Measurements from ENCODE around the gene PLEKHM1.

Gene PLEKHM1

DNA sequence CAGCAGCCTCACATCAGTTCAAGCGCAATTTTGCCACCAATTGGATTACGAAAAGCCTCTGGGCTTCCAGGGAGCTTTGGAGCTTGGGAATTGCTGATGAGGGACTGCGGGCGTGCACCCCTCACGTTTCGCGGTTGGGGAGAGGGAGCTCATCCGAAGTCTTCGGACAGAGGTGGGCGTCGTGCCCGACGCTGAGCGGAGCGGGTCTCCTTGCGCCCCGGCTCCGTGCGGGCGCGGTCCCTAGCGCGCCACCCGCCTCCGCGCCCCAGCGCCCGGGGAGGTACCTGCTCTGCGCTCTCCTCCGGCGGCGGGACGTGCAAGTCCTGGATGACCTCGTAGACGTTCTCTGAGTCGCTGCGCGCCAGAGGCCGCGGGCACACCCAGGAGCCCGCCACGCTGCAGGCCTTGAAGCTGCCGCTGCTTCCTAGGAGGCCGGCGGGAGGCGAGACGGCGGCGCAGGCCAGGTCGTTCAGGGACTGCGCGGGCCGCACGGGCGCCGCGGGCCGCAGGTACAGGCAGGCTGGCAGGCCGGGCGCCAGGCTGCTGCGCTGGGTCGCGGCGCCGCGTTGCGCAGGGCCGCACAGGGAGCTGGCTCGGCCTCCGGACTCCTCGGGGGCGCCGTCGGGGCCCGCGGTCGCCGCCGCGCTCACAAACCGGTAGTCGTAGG lies 61.0 kb downstream of the PLEKHM1 start:
- H3K27me3 Mint-ChIP-seq: peaks cover 9% of the 10 kb centered on the region
- H3K27ac Mint-ChIP-seq: no peak overlapping the region
- no peak overlapping the region for H3K4me3 Mint-ChIP-seq
- no peaks in the 10 kb centered on the region for H3K9me3 Mint-ChIP-seq
- H3K36me3 Mint-ChIP-seq (ENCODE audit: low read depth): no peaks in the 10 kb centered on the region
- DNase-seq: no peak
- H3K4me1 Mint-ChIP-seq (ENCODE audit: low read depth): peaks cover 24% of the 10 kb centered on the region

DNA sequence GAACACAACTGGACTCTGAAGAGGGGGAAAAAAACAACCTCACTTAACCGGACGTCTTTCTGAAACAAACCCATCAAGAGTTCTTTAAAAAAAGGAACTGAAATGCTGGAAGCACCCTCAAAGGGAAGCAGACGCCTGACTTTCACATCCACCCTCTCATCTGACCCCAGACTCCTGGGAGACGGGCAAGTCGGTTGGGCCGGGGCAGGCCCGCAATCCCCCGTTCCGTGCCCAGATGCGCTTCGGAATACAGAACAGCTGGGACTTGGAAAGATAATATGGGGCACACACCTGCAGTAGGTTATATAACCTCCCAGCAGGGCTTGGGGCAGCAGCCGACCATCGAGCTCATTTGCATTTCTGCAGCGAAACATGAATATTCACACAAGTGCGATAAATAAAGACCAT lies 61.6 kb downstream of the PLEKHM1 start:
- H3K27me3 Mint-ChIP-seq: peaks cover 9% of the 10 kb centered on the region
- H3K9me3 Mint-ChIP-seq: no peaks in the 10 kb centered on the region
- no peak for DNase-seq
- H3K36me3 Mint-ChIP-seq (ENCODE audit: low read depth): no peaks in the 10 kb centered on the region
- no peak overlapping the region for H3K27ac Mint-ChIP-seq
- H3K4me1 Mint-ChIP-seq (ENCODE audit: low read depth): peaks cover 24% of the 10 kb centered on the region
- H3K4me3 Mint-ChIP-seq: no peak overlapping the region

DNA sequence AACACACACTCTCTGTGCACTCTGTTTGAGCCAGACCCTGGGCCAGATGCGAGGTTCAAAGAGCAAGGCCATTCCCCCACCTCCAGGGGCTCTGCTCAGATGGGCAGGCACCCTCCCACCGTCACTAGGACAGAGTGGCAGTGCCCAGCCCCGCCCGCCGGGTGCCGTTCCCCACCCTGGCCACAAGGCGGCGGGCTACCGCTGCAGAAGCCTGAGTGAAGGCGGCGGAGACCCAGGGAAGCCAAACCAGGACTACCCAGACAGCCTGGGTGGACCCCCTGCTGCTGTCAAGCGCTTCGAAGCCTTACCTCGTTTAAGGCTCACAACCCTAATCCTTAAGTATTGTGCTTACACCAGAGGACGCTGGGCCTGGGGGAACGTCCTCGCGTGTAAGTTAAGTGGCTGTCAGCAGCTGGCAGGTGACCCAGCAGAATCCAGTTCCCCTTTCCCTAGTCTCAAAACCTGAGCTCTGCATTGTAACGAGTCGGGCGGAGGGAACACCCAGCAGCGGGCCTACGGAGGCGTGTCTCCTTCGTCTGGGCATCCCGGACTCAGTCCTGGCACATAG lies 62.4 kb downstream of the PLEKHM1 start:
- Mint-ChIP-seq H3K4me3 (peak overlapping the region; percentile 32), H3K4me1 (ENCODE audit: low read depth) (peaks cover 24% of the 10 kb centered on the region), H3K27me3 (peaks cover 9% of the 10 kb centered on the region), H3K27ac (no peak overlapping the region), H3K36me3 (ENCODE audit: low read depth) (no peaks in the 10 kb centered on the region), H3K9me3 (no peaks in the 10 kb centered on the region)
- DNase-seq: peak; percentile 92

DNA sequence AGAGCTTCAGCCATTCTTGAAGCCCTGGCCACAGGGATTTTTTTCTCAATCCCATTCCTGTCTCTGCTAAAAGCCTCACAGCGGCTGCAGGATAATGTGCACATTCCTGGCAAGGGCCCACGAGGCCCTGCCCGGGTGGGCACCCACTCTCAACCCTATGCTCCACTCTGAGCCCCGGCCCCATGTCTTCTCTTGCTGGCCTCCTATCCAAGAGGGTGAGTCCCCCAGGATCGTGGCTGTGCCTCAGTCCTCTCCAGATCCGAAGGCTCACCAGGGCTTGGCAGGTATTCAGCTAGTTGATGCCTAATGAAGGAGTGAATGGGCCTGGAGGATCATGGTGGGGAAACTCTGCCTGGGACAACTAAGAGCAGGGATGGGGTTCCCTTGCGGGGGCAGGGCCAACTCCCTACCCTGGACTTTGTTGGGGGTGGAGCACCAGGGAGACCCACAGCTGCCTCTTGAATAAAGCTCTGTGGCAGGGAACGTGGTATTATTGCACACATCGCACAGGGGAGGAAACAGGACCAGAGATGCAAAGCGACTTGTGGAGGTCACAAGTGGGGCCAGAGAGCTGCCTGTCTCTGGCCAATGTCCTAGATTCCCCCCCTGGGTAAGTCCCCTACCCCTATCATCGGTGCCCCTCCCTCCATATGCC lies 63.2 kb downstream of the PLEKHM1 start:
- DNase-seq: no peak
- Mint-ChIP-seq H3K9me3 (no peaks in the 10 kb centered on the region), H3K4me3 (no peak overlapping the region), H3K27ac (no peak overlapping the region), H3K27me3 (peaks cover 9% of the 10 kb centered on the region), H3K4me1 (ENCODE audit: low read depth) (peaks cover 24% of the 10 kb centered on the region), H3K36me3 (ENCODE audit: low read depth) (no peaks in the 10 kb centered on the region)

DNA sequence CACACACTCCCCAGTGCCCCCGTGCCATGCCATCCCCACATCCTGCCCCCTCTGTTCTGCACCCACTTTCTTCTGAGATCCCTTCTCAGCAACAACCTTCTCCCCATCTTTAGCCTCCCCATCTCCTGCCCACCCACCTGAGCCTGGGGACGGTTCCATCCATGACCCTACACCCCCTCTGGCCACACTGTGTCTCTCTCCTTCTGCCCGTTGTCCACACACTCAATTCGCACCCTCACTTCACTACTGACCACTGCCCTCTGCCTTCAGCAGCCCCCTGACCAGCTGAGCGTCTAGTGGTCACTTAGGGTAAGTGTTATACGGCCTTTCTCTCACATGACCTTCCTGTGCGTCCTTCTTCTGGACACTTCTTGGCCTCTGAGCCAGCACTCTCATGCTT lies 64.0 kb downstream of the PLEKHM1 start:
- H3K9me3 Mint-ChIP-seq: no peaks in the 10 kb centered on the region
- H3K4me3 Mint-ChIP-seq: no peak overlapping the region
- H3K27ac Mint-ChIP-seq: no peak overlapping the region

DNA sequence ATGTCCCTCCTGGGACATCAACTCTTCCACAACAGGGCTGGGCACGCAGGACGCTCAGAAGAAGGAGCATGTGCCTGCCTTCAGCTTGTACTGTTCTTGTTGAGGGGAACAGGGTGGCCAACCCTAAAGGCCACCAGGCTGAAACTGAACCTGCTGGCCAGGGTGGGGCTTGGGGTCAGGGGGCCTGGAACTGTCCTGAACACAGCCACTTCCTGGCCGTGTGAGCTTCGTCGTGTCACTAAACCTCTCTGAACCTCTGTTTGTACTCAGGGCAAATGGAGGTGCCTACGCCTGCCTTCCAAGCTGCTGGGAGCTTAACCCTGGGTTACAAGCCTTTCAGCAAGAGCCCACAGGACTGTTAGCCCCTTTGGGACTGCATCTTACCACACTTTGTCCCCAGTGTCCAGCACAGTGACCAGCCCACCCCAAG lies 64.5 kb downstream of the PLEKHM1 start:
- peaks cover 21% of the 10 kb centered on the region for H3K4me1 Mint-ChIP-seq (ENCODE audit: low read depth)
- H3K36me3 Mint-ChIP-seq (ENCODE audit: low read depth): no peaks in the 10 kb centered on the region
- H3K9me3 Mint-ChIP-seq: no peaks in the 10 kb centered on the region
- DNase-seq: no peak
- H3K4me3 Mint-ChIP-seq: no peak overlapping the region
- no peak overlapping the region for H3K27ac Mint-ChIP-seq
- peaks cover 9% of the 10 kb centered on the region for H3K27me3 Mint-ChIP-seq

More for the DNA sequence above, 64.0 kb downstream of the PLEKHM1 start:
- H3K4me1 Mint-ChIP-seq (ENCODE audit: low read depth): peaks cover 24% of the 10 kb centered on the region
- H3K27me3 Mint-ChIP-seq: peaks cover 9% of the 10 kb centered on the region
- no peaks in the 10 kb centered on the region for H3K36me3 Mint-ChIP-seq (ENCODE audit: low read depth)
- DNase-seq: no peak

DNA sequence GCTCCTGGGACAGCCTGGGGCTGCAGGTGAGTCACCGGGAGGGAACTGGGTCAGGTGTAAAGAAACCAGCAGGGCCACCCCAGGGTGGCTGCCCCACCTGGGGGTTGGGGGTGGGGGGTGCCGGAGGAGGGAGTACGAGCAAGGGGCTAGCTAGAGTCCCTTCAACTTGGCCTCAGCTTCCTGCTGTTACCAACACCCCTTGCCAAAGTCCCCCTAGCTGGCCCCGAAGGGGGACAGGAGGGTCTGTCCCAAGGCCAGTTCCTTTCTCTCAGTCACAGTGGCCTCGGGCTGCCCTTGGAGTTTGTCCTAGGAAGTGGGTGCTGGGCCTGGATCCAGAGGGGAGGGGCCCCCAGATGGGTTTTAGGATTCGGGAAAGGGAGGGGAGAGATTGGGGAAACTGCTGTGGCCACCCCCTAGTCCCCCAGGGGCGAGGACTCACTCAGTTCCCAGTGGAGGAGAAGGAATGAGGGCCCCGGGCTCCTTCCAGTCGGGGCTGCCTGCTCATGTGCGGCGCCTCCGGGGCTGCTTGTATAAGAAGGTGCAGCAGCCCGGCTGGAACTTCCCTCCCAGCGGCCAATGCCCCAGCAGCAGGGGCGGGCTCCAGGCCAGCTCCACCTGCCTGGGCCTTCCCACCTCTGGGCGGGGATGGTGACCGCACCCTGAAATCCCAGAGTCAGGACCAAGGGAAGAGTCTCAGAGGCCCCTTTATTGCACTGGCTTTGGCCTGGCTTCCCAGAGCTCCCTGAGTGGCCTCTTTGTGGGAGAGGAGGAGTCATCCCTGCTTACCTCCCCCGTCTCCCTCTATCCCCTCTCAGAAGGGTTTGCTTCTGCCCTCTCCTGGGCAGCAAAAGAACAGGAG lies 65.2 kb downstream of the PLEKHM1 start:
- Mint-ChIP-seq H3K4me3 (no peak overlapping the region), H3K27me3 (peaks cover 9% of the 10 kb centered on the region), H3K27ac (no peak overlapping the region), H3K36me3 (ENCODE audit: low read depth) (no peaks in the 10 kb centered on the region), H3K4me1 (ENCODE audit: low read depth) (peaks cover 14% of the 10 kb centered on the region), H3K9me3 (no peaks in the 10 kb centered on the region)
- DNase-seq: no peak

DNA sequence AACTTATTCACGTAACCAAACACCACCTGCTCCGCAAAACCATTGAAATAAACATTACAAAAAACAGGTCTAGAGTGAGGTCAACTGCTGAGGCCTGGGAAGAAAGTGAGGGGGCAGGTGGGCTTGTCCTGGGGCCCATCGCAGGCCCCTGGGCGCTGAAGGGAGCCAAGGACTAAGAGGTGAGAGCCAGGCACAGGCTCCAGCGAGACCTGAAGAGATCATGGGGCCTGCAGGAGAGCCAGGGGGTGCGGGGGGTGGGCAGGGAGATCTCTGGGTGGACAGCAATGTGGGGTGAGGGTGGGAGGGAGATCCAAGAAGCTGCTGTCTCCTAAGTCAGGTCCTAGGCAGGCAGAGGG lies 65.8 kb downstream of the PLEKHM1 start:
- Mint-ChIP-seq H3K27ac (no peak overlapping the region), H3K4me1 (ENCODE audit: low read depth) (peaks cover 13% of the 10 kb centered on the region), H3K36me3 (ENCODE audit: low read depth) (no peaks in the 10 kb centered on the region), H3K4me3 (no peak overlapping the region), H3K27me3 (peaks cover 9% of the 10 kb centered on the region), H3K9me3 (no peaks in the 10 kb centered on the region)
- DNase-seq: no peak

DNA sequence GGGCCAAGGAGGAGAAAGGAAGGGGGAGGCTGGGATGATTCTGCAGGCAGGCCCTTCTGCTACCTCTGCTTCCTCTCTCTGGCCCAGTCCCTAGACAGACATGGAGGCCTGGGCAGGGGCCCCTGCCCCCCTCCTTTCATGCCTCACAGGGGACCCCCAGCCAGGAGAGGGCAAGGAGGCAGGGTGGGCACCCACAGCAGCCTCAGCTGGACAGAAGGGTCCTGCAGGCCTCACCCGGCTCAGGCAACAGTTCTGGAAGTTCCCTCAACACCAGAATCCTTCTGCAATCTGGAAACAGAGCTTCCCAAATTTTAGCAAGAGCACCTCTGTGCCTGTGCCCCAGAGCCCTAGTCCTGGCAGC lies 66.6 kb downstream of the PLEKHM1 start:
- no peak overlapping the region for H3K27ac Mint-ChIP-seq
- peaks cover 11% of the 10 kb centered on the region for H3K4me1 Mint-ChIP-seq (ENCODE audit: low read depth)
- no peak overlapping the region for H3K4me3 Mint-ChIP-seq
- H3K36me3 Mint-ChIP-seq (ENCODE audit: low read depth): no peaks in the 10 kb centered on the region
- peaks cover 7% of the 10 kb centered on the region for H3K27me3 Mint-ChIP-seq
- H3K9me3 Mint-ChIP-seq: no peaks in the 10 kb centered on the region
- DNase-seq: no peak

DNA sequence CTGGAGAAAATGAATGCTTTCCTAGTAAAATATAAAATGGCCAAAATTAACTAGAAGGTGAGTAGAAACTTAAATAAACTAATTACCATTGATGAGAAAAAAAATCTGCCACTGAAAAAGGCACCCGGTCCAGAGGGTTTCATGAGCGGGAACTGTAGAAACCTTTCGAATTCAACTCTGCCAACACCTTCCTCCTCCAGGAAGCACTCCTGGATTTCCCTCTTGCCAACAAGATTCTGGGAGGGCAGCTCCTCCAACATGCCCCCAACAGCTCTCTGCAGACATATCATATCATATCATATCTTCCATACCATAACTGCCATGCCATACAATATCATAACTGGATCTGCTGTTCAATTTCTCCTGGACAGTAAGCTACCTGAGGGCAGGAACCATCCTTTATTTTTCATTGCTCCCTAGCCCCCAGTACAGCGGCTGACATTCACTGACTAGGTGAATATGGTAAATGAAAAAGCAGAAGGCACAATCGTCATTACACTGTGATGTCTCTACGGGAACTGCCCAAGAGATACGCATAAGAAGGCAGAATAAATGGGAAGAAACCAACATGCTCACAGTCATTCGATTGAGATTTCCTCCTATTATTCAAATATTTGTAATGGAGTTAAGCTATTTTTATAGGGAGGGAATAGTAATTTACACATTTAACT lies 67.1 kb downstream of the PLEKHM1 start:
- Mint-ChIP-seq H3K27ac (no peak overlapping the region), H3K36me3 (ENCODE audit: low read depth) (no peaks in the 10 kb centered on the region), H3K27me3 (peaks cover 3% of the 10 kb centered on the region), H3K9me3 (no peaks in the 10 kb centered on the region), H3K4me1 (ENCODE audit: low read depth) (peaks cover 6% of the 10 kb centered on the region), H3K4me3 (no peak overlapping the region)
- DNase-seq: no peak

DNA sequence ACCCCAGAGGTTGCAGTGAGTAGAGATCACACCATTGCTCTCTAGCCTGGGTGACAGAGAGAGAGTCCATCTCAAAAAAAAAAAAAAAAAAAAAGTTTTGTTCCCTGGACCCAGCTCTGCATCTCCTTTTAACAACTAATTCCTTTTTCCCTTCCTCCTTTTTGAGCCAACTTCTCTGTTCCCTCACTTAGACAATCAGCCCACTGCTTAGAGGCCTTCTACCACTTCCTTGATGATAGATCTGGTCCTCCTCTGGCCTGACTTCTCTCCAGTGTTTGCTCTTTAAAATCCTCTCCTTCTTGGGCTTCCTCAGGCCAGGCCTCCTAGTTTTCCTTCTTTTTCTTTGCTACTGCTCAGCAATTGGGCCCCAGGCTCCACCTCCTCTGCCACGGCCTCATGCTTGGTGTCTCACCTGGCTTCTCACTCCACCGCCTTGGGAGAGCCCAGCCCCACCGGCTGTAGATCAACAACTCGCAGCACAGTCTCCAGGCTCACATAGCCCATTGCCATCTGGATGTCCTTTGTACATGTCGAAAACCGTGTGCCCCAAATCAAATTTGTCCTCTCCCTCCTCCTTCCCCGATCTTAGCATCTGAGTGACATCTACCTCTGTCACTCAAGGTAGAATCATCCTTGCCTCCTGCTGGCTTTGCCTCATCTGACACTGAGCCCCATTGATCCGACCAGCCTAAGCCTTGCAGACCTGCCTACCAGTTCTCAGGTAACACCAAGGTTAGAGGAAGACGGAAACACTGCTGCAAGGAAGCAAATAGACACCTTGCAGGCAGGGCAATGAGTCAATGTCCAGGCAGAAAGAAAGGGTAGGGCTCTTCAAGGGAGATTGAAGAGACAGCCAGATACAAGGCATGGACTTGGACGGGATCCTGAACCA lies 75.3 kb downstream of the PLEKHM1 start:
- Mint-ChIP-seq H3K36me3 (ENCODE audit: low read depth) (peaks cover under 1% of the 10 kb centered on the region), H3K27me3 (no peaks in the 10 kb centered on the region), H3K4me1 (ENCODE audit: low read depth) (peaks cover 17% of the 10 kb centered on the region), H3K4me3 (no peak overlapping the region), H3K9me3 (no peaks in the 10 kb centered on the region), H3K27ac (peak overlapping the region; percentile 22)
- DNase-seq: no peak

DNA sequence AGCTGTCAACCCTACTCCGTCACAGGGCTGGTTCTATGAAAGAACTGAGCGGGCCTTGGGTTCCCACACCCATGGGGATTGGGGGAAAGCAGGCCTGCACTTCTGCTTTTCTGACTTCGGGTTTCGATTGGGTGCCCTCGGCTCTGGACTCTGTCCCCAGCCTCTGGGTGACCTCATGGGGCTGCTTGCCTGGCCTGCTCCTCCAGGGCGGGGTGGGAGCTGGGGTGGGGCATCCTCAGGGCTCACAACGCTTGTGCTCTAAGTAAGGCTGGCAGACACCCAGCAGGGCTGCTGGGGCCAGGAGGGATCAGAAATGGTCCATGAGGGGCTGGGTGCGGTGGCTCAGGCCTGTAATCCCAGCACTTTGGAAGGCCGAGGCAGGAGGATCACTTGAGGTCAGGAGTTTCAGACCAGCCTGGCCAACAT lies 77.0 kb downstream of the PLEKHM1 start:
- Mint-ChIP-seq H3K36me3 (ENCODE audit: low read depth) (peaks cover 17% of the 10 kb centered on the region), H3K4me3 (no peak overlapping the region), H3K4me1 (ENCODE audit: low read depth) (peaks cover 26% of the 10 kb centered on the region), H3K27ac (no peak overlapping the region), H3K9me3 (no peaks in the 10 kb centered on the region), H3K27me3 (no peaks in the 10 kb centered on the region)
- no peak for DNase-seq

DNA sequence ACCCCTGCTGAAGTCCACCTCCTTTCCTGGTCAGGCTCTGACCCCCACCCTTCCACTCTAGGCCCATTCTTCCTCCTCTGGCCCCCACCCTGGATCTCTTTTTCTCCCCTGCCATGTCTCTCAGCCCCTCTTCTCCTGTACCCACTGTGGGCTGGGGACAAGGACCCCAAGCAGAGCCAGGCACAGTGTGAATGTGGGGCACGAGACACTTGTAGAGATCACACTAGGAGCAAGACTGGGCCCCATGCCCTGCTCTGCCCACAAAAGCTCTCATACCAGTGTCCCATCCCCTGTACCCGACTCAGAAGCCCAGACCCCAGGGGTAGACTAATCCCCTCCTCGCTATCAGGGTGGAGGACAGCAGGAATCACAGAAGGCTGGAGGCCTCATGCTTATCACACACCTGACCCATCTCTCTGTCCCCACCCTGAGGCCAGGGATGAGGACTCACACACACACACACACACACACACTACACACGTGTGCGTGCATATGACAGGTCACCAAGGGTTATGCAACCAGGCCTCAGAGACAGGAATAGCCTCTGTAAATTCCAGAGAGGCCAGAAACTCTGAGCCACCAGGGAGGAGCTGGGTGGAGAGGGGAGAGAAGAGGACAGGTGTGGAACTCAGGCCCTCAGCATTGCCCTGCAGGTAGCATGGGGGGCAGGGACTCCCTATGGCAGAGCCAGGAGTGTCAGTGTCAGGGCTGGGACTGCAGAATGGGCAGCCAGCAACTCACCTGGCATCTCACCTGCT lies 79.0 kb downstream of the PLEKHM1 start:
- DNase-seq: no peak
- Mint-ChIP-seq H3K9me3 (no peaks in the 10 kb centered on the region), H3K36me3 (ENCODE audit: low read depth) (peaks cover 31% of the 10 kb centered on the region), H3K27me3 (no peaks in the 10 kb centered on the region), H3K27ac (peak overlapping the region; percentile 99), H3K4me3 (peak overlapping the region; percentile 99), H3K4me1 (ENCODE audit: low read depth) (peaks cover 43% of the 10 kb centered on the region)

Measured in activated T-cell treated with anti-CD3 and anti-CD28 coated beads, Interleukin-2, amount 50 U/mL, for 24 hours (primary cell).